IMR-90 (cell line): ENCODE measurements around the gene GAREM1.

Experiments used
- CTCF ChIP-seq: conservative IDR thresholded peaks from 2 replicates; pipeline ENCODE4 v1.5.1; 2012; ENCODE audit warnings: mild to moderate bottlenecking, low read depth, low read length, improper control_type of control experiment
- ELK1 ChIP-seq: fragments of 150-350 bp; IDR thresholded peaks from 2 replicates; pipeline ENCODE4 v1.6.1; 2016; ENCODE audit warnings: low read depth, mild to moderate bottlenecking, low read length, moderate library complexity, borderline replicate concordance
- MAFK ChIP-seq: IDR thresholded peaks from 2 replicates; pipeline ENCODE4 v1.6.1; 2012; ENCODE audit warnings: low read depth, low read length, improper control_type of control experiment
- POLR2A ChIP-seq: IDR thresholded peaks from 2 replicates; pipeline ENCODE4 v1.6.1; 2012; ENCODE audit warnings: mild to moderate bottlenecking, low read depth, low read length

- TF ChIP-seq MAFK (no peak), CTCF (no peak), ELK1 (no peak), POLR2A (no peak)
Measured at GRCh38 chr18:32368991-32369390, 101.7 kb downstream of the GAREM1 start.
